Cerebellar nuclear complex (tissue), 1 donor: ENCODE results near the gene MMP27.

ENCODE experiments used
- DNase-seq, 2 experiments: peaks; one replicate each; lab custom pipeline; 2025; lab: John Stamatoyannopoulos, UW

MMP27 gene

GRCh38 chr11:102703826-102704493, 1.6 kb downstream of the MMP27 start:
- no peak for DNase-seq

- DNase-seq: no peak
These were observed 10.4 kb downstream of the MMP27 start for GRCh38 chr11:102695201-102695600.

- no peak for DNase-seq
These were observed 19.8 kb downstream of the MMP27 start for GRCh38 chr11:102685754-102686153.

GRCh38 chr11:102685338-102685737, 20.2 kb downstream of the MMP27 start:
- DNase-seq: no peak

GRCh38 chr11:102683277-102683676, 22.3 kb downstream of the MMP27 start:
- DNase-seq: no peak

GRCh38 chr11:102680945-102681344, 24.6 kb downstream of the MMP27 start:
- no peak for DNase-seq

GRCh38 chr11:102678022-102678421, 27.5 kb downstream of the MMP27 start:
- DNase-seq: no peak

- DNase-seq: no peak
These were observed 29.5 kb downstream of the MMP27 start for GRCh38 chr11:102676084-102676483.

GRCh38 chr11:102669664-102670063, 35.9 kb downstream of the MMP27 start:
- DNase-seq: no peak

GRCh38 chr11:102666331-102666957, 39.1 kb downstream of the MMP27 start:
- no peak for DNase-seq

- DNase-seq: no peak
These were observed 41.4 kb downstream of the MMP27 start for GRCh38 chr11:102664001-102664752.

GRCh38 chr11:102662607-102663006, 43.0 kb downstream of the MMP27 start:
- DNase-seq: no peak

- no peak for DNase-seq
These were observed 44.5 kb downstream of the MMP27 start for GRCh38 chr11:102661040-102661439.

- DNase-seq: no peak
These were observed 49.0 kb downstream of the MMP27 start for GRCh38 chr11:102656528-102656927.

GRCh38 chr11:102655547-102655946, 50.0 kb downstream of the MMP27 start:
- no peak for DNase-seq

- no peak for DNase-seq
These were observed 50.8 kb downstream of the MMP27 start for GRCh38 chr11:102654761-102655160.

- no peak for DNase-seq
These were observed 51.8 kb downstream of the MMP27 start for GRCh38 chr11:102653744-102654291.

- no peak for DNase-seq
These were observed 58.1 kb downstream of the MMP27 start for GRCh38 chr11:102647430-102647829.

GRCh38 chr11:102643941-102644340, 61.6 kb downstream of the MMP27 start:
- DNase-seq: no peak
